Ecto neural progenitor cell (in vitro differentiated cells): ENCODE data around the gene STBD1.
"Not testable (repeated sequence)": the region's sequence is repeated elsewhere in the genome, so short reads cannot be mapped to it uniquely, and the experiment has no call there.

ENCODE experiments used
- DNase-seq: peaks from one replicate; pipeline ENCODE4 v3.0.0-alpha.2; 2018; ENCODE audit warnings: low spot score

Gene STBD1

DNA sequence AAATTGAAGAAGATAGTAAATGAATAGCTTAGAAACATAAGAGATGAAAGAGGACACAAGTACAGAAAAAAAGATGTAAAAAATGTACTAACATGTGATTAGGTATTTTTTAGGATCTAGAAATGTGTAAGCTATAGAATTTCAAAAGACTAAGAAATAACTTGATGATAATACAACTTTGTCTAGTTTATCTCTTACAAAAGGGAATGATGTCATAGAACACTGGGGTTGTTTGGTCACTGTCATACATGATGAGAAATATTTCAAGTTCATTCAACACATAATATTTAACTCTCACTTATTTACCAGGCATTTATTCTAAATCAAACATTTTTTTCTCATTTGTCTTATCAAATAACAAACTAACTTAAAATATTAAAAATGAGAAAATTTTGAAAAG, 18.5 kb downstream of the STBD1 start:
- no peak for DNase-seq

DNA sequence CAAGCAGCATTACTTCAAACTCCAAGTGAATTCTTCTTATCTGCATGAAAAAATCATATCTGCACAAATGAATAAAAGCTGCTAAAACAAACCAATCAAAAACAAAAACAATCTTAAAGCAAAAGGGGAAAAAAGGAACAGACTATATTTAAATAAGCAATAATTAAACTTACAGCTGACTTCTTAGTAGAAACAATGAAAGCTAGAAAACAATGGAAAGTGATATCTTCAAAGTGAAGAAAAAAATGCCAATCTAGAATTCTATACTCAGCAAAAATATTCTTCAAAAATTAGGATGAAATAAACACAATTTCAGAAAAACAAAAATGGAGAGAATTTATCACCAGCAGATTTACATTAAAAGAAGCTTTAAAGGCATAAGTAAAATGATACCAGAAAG, 20.0 kb downstream of the STBD1 start:
- DNase-seq: no peak

DNA sequence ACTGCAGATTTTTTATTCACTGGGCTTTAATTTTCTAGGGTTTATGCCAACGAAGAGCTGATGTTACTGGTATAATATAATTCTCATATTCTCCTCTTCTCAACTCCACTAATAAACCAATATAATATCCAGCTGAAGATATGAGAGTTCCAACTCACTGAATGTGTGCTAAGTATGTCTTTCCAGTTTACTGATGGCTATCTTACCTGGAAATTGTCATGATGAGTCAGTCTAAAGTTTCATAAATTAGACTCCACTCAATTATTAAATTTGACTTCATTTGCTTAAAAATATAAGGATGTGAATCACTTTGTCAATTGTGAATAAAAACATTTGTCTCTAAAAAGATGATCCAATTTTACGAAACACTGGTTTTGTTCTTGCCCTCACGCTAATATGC, 28.4 kb downstream of the STBD1 start:
- no peak for DNase-seq

DNA sequence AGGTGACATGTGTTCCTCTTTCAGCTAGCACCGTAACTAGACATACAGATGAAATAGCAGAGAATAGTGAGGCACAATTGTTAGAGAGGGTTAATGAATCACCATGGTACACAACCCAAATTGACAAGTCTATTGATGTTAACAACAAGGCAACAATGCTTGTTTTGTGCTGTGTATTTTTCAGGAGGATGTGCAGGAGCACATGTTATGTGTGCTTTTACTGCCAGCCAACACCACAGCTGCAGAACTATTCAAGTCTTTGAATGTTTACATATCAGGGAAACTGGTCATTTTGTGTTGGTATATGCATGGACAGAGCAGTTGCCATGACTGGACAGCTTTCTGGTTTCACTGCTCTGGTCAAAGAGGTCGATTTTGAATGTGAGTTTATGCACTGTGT, 32.8 kb downstream of the STBD1 start:
- no peak for DNase-seq

DNA sequence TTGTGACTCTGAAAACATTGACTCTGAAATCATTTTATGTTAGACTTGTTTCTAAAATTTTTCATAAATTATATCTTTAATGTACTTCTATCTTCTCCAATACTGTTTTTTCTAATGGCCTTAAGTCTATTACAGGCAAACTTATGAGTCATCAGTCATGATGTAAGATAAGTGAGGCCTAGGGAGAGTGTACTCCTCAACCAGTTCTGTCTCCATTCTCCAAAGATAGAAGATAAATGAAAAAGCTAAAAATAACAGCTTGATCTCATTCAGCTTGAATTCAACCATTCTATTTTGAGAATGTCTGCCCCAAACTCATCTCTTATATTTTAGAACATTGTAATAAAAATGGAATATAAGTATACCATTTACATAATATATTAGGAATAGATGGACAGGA, 34.5 kb downstream of the STBD1 start:
- DNase-seq: no peak

DNA sequence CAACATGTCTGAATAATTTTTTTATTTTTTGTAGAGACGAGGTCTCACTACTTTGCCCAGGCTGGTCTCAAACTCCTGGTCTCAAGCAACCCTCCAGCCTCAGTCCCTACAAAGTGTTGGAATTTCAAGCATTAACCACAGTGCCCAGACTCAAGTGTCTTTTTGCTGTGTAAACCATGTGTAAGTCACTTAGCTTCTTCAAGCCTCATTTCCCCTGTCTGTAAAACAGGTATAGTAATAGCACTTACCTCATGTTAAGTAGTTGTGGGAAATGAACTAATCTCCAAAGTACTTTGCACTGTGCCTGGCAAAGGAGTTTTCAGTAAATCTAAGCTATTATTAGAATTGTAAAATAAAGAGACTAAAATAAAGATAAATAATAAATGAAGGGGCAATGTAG, 35.7 kb downstream of the STBD1 start:
- DNase-seq: no peak

DNA sequence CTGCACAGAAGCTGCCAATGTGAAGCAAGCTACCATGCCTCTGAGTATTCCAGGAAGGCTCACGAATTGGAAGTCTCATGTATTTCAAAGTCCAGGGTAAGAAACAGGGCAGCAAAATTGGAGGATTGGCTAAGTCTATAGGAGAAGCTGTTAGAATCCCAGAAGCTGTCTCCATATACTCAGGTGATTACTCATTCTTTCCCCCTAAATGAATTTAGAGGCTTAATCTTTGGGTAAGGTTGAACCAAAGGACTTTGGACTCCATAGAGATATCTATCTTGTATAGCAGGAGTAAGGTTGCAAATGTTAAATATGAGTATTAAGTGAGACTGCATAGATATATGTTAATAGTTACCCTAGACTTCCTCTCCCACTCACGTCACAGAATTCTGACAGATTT, 36.3 kb downstream of the STBD1 start:
- DNase-seq: no peak

DNA sequence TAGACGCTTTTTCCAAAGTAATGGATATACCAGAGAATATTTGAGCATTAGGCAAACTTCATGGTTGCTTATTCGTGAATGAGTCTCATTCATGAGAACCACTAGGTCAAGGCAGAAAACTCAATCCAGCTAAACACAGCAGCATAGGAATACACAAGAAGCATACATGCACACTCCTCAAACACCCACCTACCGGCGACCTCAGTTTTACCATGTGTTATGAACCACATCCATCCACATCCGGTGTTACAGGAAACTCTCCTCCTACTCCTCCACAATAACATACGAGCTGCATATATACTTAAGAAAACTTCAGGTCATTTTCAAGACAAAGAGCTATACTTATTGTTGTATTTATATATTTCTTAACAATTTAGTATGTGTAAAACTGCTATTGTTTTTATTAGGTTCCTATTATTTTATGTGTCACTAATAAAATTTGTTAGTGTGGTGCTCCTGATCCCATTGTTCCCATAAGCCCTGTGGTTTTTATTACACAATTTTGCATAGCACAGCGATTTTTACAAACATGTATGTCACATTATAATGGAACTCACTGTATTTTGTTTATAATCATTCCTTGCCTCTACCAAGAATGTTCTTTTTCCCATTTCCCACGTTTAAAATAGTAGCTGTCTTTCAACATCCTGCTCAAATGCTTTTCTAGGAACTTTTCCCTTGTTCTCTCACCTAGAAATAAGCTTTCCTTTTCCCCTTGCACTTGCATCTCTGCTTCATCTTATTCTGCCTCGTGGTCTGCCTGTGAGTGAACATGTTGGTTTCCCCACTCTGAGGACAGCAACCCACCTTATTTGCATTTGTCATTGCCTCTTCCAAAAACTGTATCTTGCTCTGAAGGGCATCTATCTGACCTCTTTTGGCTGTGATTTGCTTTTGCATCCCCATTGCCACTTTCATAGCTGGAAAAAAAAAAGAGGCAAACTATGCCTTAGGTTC, 48.3 kb downstream of the STBD1 start:
- DNase-seq: no peak

DNA sequence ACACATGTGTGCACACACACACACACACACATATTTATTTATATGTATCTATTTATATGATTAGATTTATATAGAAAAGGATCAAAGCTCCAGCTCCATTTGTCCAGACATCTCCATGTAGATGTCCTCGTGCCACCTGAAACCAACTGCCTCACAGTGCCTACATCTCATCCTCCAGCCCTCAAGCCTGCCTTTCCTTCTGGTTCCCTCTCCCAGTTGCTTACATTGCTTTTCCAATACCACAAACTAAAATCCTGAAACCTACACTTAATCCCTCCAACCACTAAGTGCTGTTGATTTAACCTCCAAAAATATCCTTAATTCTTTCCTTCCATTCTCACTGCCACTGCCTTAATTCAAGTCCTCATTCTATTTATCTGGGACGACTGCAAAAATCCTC, 51.4 kb downstream of the STBD1 start:
- DNase-seq: no peak

DNA sequence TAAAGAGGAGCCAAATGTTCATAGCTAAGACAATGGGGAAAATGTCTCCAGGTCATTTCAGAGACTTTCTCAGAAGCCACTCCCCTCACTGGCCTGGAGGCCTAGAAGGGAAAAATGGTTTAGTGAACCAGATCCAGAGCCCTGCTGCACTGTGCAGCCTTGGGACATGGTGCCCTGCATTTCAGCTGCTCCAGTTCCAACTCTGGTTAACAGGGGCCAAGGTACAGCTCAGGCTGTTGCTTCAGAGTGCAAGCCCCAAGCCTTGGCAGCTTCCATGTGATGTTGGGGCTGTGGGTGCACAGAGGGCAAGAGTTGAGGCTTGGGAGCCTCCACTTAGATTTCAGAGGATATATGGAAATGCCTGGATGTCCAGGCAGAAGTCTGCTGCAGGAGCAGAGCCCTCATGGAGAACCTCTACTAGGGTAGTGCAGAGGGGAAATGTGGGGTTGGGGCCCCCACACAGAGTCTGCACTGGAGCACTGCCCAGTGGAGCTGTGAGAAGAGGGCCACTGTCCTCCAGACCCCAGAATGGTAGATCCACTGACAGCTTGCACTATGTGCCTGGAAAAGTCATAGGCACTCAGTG, 53.4 kb downstream of the STBD1 start:
- not testable (repeated sequence) for DNase-seq
